Gastroesophageal sphincter (tissue), 4 donors: ENCODE data around the gene SUPT3H. TPM values are rescaled to one million over a fixed set of nuclear protein-coding genes. Genes with fewer than 3 reads are reported as not detected.

Source experiments
- ATAC-seq: fragments of 150-250 bp; one replicate; pipeline ENCODE4 v1.9.1; 2016; ENCODE audit warnings: mild to moderate bottlenecking, moderate library complexity
- H3K27ac ChIP-seq, 4 donors: fragments of 200-600 bp; sonication (generic) in 3 of 4; 1 replicate in 3 of 4; 2 replicates in 1 of 4; pipeline ENCODE4 v1.5.1; 2016 to 2019
- H3K27me3 ChIP-seq: fragments of 200-600 bp; sonication (generic); one replicate; pipeline ENCODE4 v1.5.1; 2019
- H3K36me3 ChIP-seq, 2 donors: fragments of 200-600 bp; sonication (generic); one replicate each; pipeline ENCODE4 v1.5.1; 2019; ENCODE audit warnings: control low read depth in 1 of 2
- H3K4me1 ChIP-seq, 3 donors: fragments of 200-600 bp; sonication (generic); 1 replicate in 2 of 3; 2 replicates in 1 of 3; pipeline ENCODE4 v1.5.1; 2016 to 2019; ENCODE audit warnings: control low read depth in 2 of 3
- H3K4me3 ChIP-seq, 2 donors: fragments of 200-600 bp; sonication (generic); one replicate each; pipeline ENCODE4 v1.5.1; 2019; ENCODE audit warnings: mild to moderate bottlenecking in 1 of 2, moderate library complexity in 1 of 2
- H3K9me3 ChIP-seq, 3 donors: fragments of 200-600 bp; sonication (generic); one replicate each; pipeline ENCODE4 v1.5.1; 2017 to 2019; ENCODE audit warnings: control low read depth in 2 of 3
- CTCF ChIP-seq, 4 experiments: fragments of 200-600 bp in 2 of 4; fragments of 450-650 bp in 2 of 4; sonication (generic) in 1 of 4; IDR thresholded peaks; one replicate each; pipeline ENCODE4 v1.5.1; 2017 to 2019; ENCODE audit warnings: antibody characterized with exemption in 4 of 4, mild to moderate bottlenecking in 2 of 4, moderate library complexity in 2 of 4
- EP300 ChIP-seq: sonication (generic); formaldehyde crosslinking; IDR thresholded peaks from one replicate; pipeline ENCODE4 v1.6.1; 2017; ENCODE audit warnings: antibody characterized with exemption, mild to moderate bottlenecking
- POLR2A ChIP-seq, 2 donors: fragments of 450-650 bp; IDR thresholded peaks; one replicate each; pipeline ENCODE4 v1.6.1; 2017; ENCODE audit warnings: antibody characterized with exemption in 2 of 2, mild to moderate bottlenecking in 2 of 2, moderate library complexity in 1 of 2
- POLR2AphosphoS5 ChIP-seq: sonication (generic); formaldehyde crosslinking; IDR thresholded peaks from one replicate; pipeline ENCODE4 v1.6.1; 2017; ENCODE audit warnings: antibody characterized with exemption
- WGBS, 2 donors: methylation state at CpG; one replicate each; pipeline ENCODE4 v1.1.5; 2018; ENCODE audit warnings: low coverage in 1 of 2; 5-methylcytosine and 5-hydroxymethylcytosine counted together
- total RNA-seq, 4 donors: library from RNA; depleted of rRNA; stranded (reverse); fragments of >200 nt; gene quantifications; one replicate each; pipeline ENCODE4 v1.1.0, GENCODE V29; 2016

The SUPT3H gene
- total RNA-seq, 4 donors from 2014 or later: 3.6 to 13.1 (median 7.6) TPM

DNA sequence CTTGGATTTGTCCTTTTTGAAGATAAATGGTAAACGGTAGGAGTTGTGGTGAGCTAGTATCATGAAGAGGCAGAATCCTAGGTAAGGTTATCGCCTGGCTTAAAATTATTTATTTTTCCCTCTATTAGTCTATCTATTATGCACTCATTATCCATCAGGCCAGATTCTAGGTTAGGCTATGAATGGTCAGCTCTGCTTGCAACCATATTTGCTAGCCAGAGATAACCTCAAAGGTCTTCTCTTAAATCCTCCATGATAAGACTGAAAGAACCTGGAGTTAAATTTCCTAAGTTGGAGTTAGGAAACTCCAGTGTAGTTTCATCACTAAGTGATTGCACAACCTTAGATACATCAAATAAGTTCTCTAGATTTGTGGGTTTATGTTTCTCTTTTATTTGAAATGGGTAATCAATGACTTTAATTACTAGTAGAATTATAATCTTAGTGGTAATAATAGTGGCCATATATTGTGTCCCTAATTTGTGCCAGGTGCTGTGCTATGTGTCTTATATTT is 351.7 kb downstream of the SUPT3H start:
- no peak for TF ChIP-seq EP300
- no peak for TF ChIP-seq POLR2A (IDR thresholded peaks at IDR 0.05)
- TF ChIP-seq CTCF (IDR thresholded peaks at IDR 0.05): no peak
- TF ChIP-seq POLR2AphosphoS5: no peak
- no peak overlapping the region for H3K4me3 ChIP-seq
- no peaks in the 10 kb centered on the region for H3K27me3 ChIP-seq
- no peak for ATAC-seq
- H3K27ac ChIP-seq: no peak overlapping the region
- peaks cover 0 to 19% (median 0%) of the 10 kb centered on the region in 3 donors for H3K9me3 ChIP-seq
- peaks cover 0 to 5% (median 0%) of the 10 kb centered on the region in 3 donors for H3K4me1 ChIP-seq
- WGBS, 2 donors: 81 to 95% methylated on average over 2 of the region's 2 CpGs
- H3K36me3 ChIP-seq: no peaks in the 10 kb centered on the region

DNA sequence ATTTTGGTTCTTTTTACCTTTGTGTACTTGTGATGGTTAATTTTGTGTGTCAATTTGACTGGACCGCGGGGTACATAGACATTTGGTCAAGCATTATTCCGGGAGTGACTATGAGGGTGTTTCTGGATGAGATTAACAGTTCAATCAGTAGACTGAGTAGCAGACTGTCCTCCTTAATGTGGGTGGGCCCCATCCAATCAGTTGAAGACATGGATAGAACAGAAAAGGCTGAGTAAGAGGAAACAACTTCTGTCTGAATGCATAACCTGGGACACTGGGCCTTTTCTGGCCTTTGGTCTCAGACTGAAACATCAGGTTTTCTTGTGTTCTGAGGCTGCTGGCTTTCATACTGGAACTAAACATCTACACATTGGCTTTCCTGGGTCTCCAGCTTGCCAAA is 353.1 kb downstream of the SUPT3H start:
- TF ChIP-seq CTCF (IDR thresholded peaks at IDR 0.05): no peak
- no peak for TF ChIP-seq POLR2A (IDR thresholded peaks at IDR 0.05)
- no peak for TF ChIP-seq EP300
- no peak for TF ChIP-seq POLR2AphosphoS5
- no peak overlapping the region for H3K27ac ChIP-seq
- H3K36me3 ChIP-seq: no peaks in the 10 kb centered on the region
- 83 to 100% methylated on average over 1 to 3 of the region's 3 CpGs for WGBS, 2 donors
- peaks cover 0 to 19% (median 0%) of the 10 kb centered on the region in 3 donors for H3K9me3 ChIP-seq
- H3K4me3 ChIP-seq: no peak overlapping the region
- peaks cover 0 to 5% (median 0%) of the 10 kb centered on the region in 3 donors for H3K4me1 ChIP-seq
- no peaks in the 10 kb centered on the region for H3K27me3 ChIP-seq
- no peak for ATAC-seq

DNA sequence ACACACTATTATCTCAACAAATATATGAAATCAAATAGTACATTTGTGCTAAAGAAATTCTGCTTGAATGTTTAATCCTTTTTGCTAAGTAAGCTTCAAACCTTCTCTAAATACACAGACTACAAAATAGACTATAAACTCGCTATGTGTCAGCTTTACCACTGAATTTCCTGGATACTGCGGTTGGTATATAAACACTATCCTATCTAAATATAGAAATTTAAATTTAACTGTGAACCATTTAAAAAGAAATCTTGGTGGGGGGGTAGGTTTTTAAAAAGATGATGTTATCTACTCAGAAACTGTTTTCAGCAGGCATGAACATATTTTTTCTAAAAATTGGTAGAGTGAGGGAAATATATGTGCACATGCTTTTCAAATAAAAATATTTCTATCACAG is 356.1 kb downstream of the SUPT3H start:
- H3K27me3 ChIP-seq: no peaks in the 10 kb centered on the region
- H3K36me3 ChIP-seq: no peaks in the 10 kb centered on the region
- H3K4me3 ChIP-seq: no peak overlapping the region
- no peak overlapping the region for H3K27ac ChIP-seq
- H3K9me3 ChIP-seq: peaks cover 0 to 4% (median 0%) of the 10 kb centered on the region in 3 donors
- peaks cover 0 to 5% (median 0%) of the 10 kb centered on the region in 3 donors for H3K4me1 ChIP-seq
- no peak for ATAC-seq
- WGBS, 2 donors: 28 to 36% methylated on average over 2 of the region's 2 CpGs
- TF ChIP-seq POLR2AphosphoS5: no peak
- TF ChIP-seq POLR2A (IDR thresholded peaks at IDR 0.05): no peak
- TF ChIP-seq CTCF (IDR thresholded peaks at IDR 0.05): no peak
- TF ChIP-seq EP300: no peak

DNA sequence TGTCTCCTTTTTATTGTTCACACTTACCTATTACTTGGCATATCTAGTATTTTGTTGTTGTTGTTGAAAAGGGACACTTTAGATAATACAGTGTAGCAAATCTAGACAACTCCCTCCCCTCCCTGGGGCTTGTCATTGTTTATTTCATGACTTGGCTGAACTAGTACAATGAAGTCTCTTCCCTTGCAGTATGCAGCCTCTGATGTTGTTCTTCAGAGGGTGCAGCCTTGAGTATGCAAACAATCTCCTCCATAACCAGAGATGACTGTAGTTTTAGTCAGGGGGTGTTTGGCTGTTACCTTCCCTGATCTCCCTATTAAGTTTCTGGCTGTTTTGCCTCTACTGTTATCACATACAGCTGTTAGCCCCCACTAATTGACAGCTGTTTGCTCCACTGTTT is 365.0 kb downstream of the SUPT3H start:
- Histone ChIP-seq H3K36me3 (peaks cover 0 to 24% of the 10 kb centered on the region in 2 donors), H3K4me3 (no peak overlapping the region), H3K4me1 (no peaks in the 10 kb centered on the region), H3K27me3 (no peaks in the 10 kb centered on the region), H3K9me3 (no peaks in the 10 kb centered on the region), H3K27ac (no peak overlapping the region)
- ATAC-seq: no peak
- TF ChIP-seq POLR2AphosphoS5: no peak
- TF ChIP-seq EP300: no peak
- TF ChIP-seq CTCF (IDR thresholded peaks at IDR 0.05): no peak
- no peak for TF ChIP-seq POLR2A (IDR thresholded peaks at IDR 0.05)

DNA sequence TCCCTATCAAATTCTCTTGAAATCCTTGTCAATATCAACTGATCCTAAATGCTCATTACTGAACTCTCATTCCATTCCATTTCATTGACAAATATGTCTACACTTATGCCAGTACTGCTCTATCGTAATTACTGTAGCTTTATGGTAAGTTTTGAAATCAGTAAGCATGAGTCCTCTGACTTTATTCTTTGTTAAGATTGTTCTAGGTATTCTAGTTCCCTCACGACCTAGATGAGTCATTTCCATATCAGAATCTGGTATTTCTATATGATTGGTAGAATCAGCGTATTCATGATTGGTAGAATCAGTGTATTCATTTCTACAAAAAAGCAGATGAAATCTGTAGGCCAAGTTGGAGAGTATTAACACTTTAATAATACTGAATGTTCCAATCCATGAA is 368.2 kb downstream of the SUPT3H start:
- Histone ChIP-seq H3K4me3 (no peak overlapping the region), H3K27me3 (no peaks in the 10 kb centered on the region), H3K4me1 (no peaks in the 10 kb centered on the region), H3K27ac (no peak overlapping the region), H3K9me3 (no peaks in the 10 kb centered on the region), H3K36me3 (peaks cover 0 to 24% of the 10 kb centered on the region in 2 donors)
- WGBS, 2 donors: 85 to 97% methylated on average over 3 of the region's 3 CpGs
- ATAC-seq: no peak
- TF ChIP-seq EP300 (no peak), CTCF (IDR thresholded peaks at IDR 0.05) (no peak), POLR2AphosphoS5 (no peak), POLR2A (IDR thresholded peaks at IDR 0.05) (no peak)
